ENCODE results near the gene ERCC1.

The ERCC1 gene

GRCh38 chr19:45362291-45362690, 61.4 kb downstream of the ERCC1 start:
- Histone ChIP-seq H3K4me3 (no peak overlapping the region), H3K27ac (no peak overlapping the region)
- no peak for DNase-seq (ENCODE audit: low spot score)
- no peak for TF ChIP-seq CTCF (IDR thresholded peaks at IDR 0.05)

- no peak overlapping the region for H3K4me3 ChIP-seq
- TF ChIP-seq CTCF (IDR thresholded peaks at IDR 0.05): no peak
- DNase-seq (ENCODE audit: low spot score): no peak
- no peak overlapping the region for H3K27ac ChIP-seq
Observed at GRCh38 chr19:45361608-45362007, 62.1 kb downstream of the ERCC1 start.

- H3K4me3 ChIP-seq: no peak overlapping the region
- TF ChIP-seq CTCF (IDR thresholded peaks at IDR 0.05): no peak
- no peak for DNase-seq (ENCODE audit: low spot score)
- no peak overlapping the region for H3K27ac ChIP-seq
Observed at GRCh38 chr19:45358213-45358792, 65.4 kb downstream of the ERCC1 start.

GRCh38 chr19:45357445-45357783, 66.3 kb downstream of the ERCC1 start:
- no peak for TF ChIP-seq CTCF (IDR thresholded peaks at IDR 0.05)
- DNase-seq (ENCODE audit: low spot score): no peak
- H3K27ac ChIP-seq: no peak overlapping the region

More at GRCh38 chr19:45357445-45357783, 66.3 kb downstream of the ERCC1 start:
- no peak overlapping the region for H3K4me3 ChIP-seq

All from coronary artery (tissue), 2 donors.